ENCODE measurements around the gene PCDH15.

- TF ChIP-seq, protein P1, sequence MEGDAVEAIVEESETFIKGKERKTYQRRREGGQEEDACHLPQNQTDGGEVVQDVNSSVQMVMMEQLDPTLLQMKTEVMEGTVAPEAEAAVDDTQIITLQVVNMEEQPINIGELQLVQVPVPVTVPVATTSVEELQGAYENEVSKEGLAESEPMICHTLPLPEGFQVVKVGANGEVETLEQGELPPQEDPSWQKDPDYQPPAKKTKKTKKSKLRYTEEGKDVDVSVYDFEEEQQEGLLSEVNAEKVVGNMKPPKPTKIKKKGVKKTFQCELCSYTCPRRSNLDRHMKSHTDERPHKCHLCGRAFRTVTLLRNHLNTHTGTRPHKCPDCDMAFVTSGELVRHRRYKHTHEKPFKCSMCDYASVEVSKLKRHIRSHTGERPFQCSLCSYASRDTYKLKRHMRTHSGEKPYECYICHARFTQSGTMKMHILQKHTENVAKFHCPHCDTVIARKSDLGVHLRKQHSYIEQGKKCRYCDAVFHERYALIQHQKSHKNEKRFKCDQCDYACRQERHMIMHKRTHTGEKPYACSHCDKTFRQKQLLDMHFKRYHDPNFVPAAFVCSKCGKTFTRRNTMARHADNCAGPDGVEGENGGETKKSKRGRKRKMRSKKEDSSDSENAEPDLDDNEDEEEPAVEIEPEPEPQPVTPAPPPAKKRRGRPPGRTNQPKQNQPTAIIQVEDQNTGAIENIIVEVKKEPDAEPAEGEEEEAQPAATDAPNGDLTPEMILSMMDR (IDR thresholded peaks at IDR 0.05), result no peak
- TF ChIP-seq POLR2A (IDR thresholded peaks at IDR 0.05), result no peak
These were observed 1.5 kb downstream of the PCDH15 start for GRCh38 chr10:54799506-54799905.
